Stimulated activated CD4-positive, alpha-beta T cell treated with anti-CD3 and anti-CD28 coated beads, Interleukin-1b, Interleukin-23, amount 100 ng/mL, for 48 hours (primary cell): ENCODE results near the gene MYL5.
"Not testable (repeated sequence)": the region's sequence is repeated elsewhere in the genome, so short reads cannot be mapped to it uniquely, and the experiment has no call there.

ENCODE experiments used
- DNase-seq: peaks from one replicate; pipeline ENCODE4 v3.0.0-alpha.2; 2020

MYL5 gene, protein sequence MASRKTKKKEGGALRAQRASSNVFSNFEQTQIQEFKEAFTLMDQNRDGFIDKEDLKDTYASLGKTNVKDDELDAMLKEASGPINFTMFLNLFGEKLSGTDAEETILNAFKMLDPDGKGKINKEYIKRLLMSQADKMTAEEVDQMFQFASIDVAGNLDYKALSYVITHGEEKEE

DNA sequence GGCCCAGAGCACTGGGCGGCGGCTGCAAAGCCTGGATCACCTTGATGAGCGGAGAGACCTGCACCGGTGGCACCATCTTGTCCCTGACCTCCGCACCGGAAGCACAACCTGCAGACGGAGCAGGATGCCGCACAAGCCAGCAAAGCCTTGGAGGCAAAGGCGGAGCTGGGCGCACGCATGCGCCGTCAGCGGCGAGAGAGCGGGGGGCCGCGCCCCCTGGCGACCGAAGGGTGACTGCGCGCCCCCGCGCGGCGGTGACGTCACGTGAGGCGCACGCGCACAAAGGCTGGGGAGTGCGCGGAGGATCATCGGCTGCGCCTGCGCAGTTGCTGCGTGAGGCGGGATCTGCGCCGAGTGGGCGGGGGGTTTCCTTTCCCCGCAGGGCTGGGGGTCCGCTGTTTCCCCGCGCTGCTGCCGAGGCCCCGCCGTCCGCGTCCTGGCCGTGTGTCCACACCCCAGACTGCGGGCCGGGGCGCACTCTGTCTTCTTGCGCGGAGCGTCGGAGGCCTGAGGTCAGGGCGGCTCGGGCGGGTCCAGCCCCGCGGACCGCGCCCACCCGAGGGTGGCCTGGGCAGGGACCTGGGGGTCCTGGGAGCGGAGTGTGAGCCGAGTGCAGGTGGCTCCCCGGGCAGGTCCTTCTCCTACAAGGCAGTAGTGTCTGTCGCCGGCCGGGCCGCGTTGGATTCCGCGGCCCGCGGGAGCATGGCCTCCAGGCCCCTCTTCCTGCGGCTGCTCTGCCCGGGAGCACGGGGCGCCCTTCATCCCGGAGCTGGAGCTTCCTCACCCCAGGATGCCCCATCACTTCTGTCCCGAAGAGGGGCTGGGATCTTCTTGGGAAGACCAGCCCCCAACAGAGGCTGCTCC, at the start of gene MYL5, which contains the start of gene ATP5ME:
Gene MYL5 (plus strand): TSS at position 371 of the 864 bp plus-strand sequence. CDS start 3,485 bp downstream, outside the sequence.
Gene ATP5ME (minus strand): TSS at position 105 of the 864 bp plus-strand sequence. CDS start 29 bp downstream, at position 76.
- DNase-seq: peak; percentile 98

DNA sequence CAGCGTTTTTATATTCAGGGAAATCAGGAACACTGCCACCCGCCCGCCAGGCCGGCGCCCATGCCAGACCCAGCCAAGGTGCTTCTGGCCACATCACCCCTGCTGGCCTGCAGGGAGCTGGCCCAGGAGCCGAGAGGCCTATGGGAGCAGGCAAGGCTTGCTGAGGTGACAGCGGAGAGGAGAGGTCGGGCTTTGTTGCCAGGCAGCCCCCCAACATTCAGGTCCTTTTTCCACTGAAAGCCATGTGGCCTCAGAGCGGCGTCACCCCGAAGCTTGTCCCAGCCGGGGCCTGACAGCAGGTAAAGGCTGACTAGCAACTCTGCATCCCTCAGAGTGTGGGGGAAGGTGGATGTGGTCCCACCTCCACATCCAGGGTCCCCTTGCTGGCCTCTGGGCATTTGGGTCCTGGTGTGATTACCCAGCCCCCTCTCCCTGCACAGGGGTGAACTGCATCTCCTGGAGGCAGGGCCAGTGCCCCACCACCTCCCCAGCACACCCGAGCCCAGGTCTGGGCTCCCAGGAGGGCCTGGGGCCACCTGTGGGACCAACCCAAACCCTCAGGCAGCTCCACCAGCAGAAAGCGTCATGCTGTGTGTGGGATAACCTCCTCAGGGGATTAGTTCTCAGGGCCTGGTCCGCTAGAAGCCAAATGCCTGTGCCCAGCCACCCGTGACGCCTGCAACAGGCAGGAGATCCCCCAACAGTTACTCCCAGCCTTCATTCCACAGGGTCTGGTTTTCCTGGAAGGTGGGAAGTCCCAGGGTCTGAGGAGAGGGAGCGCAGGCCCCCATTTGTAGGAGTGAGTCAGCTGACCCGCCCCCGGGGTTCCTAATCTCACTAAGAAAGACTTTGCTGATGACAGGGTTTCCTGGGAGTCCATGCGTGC, 49.4 kb upstream of the MYL5 start, which contains the start of gene PDE6B:
Gene PDE6B (plus strand): TSS at position 869 of the 886 bp plus-strand sequence. CDS start 54 bp downstream, outside the sequence.
- no peak for DNase-seq

DNA sequence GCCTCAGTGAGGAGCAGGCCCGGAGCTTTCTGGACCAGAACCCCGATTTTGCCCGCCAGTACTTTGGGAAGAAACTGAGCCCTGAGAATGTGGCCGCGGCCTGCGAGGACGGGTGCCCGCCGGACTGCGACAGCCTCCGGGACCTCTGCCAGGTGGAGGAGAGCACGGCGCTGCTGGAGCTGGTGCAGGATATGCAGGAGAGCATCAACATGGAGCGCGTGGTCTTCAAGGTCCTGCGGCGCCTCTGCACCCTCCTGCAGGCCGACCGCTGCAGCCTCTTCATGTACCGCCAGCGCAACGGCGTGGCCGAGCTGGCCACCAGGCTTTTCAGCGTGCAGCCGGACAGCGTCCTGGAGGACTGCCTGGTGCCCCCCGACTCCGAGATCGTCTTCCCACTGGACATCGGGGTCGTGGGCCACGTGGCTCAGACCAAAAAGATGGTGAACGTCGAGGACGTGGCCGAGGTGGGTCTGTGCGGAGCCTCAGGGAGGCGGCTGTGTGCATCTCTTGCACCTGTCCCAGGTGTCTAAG, 48.6 kb upstream of the MYL5 start:
- no peak for DNase-seq

DNA sequence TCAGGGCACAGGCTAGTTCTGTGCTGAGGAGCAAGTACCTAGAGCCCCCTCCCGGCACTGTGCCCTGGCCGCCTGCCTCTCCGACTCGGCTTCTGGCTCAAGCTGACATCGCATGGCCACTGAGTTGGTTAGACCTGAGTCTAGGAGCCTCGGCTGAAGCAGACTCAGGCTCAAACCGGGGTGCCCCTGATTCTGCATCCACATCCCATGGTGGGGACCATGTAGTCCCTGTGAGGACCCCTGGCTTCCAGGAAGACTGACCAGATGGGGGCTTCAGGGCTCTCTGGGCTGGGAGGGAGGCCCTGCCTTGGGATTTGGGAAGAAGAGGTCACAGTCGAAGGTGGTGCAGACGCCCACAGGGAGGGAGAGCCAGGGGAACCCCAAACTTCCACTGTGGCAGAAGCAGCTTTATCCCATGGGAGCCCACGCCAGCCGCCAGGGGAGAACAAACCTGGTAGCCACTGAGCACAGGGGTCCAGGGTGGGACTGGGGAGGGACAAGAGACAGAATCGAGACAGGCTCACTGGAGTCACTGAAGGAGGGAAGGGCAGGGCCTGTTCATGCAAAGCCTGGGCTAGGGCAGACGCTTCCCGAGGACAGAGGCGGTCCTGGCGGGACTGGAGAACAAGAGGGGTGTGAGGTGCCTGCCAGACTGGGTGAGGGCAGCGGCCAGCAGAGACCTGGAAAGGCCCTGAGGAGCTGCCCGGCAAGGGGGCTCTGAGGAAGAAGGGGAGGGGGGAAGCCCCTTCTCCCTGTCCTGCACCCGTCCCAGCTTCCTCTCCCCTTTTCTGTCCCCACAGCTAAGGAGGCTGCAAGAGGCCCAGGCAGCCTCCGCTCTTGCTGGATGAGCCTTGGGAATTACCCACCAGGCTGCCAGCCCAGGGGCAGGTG, 47.9 kb upstream of the MYL5 start:
- DNase-seq: no peak

DNA sequence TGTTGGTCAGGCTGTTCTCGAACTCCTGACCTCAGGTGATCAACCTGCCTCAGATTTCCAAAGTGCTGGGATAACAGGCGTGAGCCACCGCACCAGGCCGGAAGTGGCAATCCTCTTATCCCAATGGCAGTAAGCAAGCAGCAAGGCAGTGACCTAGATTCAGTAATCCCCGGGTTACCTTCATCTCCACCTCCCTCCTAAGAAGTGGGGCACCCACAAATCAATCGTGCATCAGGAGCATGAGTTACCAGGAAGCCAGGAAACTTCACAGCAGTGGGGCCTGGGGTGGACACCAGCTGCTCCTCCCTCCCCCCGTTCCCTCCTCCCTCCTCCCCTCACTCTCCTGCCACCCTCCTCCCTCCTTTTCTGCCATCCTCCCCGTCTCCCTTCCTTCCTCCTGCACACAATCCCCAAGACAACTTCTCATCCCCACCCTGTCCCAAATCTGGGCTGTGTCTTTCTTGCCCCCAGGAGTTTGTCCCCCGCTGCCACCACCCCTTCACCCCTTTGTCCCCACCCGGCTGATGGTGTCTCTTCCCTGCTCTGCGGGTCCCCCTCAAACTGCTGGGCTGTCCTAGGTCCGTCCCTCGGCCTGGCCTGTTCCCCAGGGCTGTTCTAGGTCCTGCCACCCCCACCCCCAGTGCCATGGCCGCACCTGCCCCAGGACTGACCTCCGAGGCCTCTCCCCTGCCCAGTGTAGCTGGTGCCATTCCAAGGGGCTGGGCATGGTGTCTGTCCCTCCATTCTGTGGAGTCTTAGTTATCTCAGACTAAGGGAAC, 46.8 kb upstream of the MYL5 start:
- DNase-seq: no peak

DNA sequence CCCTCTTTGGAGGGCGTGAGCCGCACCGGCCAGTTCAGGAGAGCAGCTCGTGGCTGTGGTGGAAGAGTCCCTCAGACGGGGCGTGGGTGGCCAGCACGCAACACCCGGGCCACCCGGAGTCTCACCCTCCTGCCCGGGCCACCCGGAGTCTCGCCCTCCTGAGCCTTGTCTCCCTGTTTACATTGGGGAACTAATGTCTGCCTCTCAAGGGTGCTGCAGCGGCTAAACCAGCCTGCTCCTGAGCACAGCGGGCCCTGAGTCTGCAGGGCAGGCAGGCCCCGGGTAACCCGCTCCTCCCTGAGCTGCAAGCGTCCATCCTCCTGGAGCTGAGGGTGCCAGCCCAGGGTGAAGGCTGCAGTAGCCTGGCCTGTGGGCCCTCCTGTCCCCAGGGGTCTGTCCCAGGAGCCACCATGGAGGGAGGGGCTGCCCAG, 46.0 kb upstream of the MYL5 start:
- no peak for DNase-seq

DNA sequence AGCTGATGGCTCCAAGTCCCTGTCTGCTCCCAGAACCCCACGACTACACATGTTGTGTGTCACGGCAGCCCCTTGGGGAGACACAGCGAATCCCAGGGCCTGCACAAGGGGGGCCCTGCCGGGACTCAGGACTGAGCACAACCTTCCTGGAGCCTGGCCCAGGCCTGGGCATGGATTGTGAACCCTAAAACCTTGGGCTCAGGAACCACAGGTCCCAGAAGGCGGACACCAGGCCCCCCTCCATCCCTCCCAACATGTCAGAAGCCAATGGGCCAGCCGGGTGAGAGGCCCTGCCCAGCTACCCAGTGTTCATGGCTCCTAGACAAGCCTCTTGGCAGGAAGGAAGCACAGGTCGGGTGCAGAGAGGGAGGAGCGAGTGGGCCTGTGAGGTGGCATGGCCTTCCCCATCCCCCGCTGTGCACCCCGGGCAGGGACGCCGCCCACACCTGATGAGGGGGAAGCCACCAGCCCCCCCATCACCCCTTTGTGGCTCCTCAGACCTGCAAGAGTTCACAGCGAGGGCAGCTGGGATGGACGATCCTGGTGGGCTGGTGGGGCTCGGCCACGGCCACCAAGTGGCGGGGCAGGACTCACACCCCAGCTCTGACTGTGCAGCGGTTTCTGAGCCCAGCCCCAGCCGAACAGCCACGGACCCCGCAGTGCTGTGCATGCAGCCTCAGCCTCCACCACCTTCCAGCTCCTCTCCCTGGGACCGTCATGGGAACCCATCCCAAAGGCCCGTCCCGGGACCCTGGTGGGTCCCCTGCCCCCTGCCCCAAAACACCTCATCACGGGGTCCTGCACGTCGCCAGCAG, 45.3 kb upstream of the MYL5 start:
- no peak for DNase-seq

DNA sequence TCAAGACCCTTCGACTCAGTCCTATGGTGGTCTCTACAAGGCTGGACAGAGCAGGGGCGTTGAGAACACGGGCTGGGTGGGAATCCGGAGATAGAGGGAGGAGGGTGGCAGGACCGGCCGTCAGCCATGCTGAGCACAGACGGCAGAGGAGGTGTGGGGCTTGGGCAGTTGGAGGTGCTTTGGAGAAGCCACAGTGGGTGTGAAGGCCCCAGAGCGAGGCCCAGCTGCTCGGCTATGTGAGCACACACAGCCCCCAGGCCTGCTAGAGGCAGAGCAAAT, 44.8 kb upstream of the MYL5 start:
- DNase-seq: no peak

DNA sequence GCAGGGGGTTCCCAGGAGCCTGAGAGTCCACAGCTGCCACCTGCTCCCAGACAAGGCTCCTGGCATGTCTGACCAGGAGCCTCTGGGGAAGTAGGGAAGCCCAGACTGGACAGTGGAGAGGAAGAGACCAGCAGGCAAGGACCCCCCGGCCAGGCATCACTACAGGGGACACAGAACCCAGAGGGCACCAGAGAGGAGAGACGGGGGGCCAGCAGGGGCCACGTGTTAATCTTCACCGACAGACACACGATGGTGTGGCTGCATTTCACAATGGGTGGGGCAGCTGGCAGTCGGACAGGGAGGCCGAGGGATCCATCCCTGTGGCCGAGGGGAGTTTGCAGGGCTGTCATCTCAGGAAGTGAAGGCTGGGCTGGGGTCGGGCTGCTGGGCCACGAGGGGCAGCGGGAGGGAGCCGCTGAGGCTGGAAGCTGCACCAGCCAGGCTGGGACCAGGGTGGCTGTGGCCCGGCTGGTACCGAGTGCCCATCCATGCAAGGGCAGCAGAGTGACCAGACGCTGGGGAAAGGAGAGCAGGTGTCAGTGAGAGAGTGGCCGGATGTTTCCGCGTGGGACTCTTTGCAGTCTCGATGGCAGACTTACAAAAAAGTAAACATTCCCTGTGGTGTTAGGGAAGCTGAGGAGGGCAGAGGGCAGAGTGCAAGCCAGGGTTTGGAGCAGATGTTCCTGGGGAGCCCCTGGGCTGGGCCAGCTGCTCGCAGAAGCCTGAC, 44.3 kb upstream of the MYL5 start:
- no peak for DNase-seq

DNA sequence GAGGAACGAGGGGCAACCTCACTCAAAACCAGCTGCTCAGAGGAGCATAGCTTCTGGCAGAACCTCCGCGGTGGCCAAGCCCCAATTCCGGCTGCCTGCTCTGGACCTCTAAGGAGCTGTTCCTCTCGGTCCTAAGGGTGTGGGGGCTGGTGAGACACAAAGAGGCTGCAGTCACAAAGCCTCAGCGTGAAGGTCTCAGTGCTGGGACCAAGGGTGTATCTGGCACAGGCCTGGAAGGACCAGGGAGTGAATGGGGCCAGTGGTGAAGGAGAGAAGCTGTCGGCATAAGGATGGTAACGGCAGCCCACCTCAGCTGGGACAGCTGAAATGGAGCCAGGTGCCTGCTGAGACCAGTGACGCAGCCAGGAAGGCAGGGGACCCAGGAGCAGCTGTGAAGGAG, 43.7 kb upstream of the MYL5 start:
- DNase-seq: no peak

DNA sequence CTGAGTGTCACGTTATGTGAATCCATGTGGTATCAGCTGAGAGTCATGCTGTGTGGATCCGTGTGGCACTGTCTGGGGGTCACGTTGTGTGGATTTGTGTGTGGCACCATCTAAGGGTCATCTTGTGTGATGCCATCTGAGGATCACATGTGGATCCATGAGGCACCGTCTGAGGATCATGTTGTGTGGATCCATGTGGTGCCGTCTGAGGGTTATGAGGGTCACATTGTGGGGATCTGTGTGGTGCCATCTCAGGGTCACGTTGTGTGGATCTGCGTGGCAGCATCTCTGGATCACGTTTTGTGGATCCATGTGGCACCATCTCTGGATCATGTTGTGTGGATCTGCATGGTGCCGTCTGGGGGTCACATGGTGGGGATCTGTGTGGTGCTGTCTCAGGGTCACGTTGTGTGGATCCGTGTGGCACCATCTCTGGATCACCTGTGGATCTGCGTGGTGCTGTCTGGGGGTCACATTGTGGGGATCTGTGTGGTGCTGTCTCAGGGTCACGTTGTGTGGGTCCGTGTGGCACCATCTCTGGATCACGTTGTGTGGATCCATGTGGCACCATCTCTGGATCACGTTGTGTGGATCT, 42.0 kb upstream of the MYL5 start:
- DNase-seq: no peak

DNA sequence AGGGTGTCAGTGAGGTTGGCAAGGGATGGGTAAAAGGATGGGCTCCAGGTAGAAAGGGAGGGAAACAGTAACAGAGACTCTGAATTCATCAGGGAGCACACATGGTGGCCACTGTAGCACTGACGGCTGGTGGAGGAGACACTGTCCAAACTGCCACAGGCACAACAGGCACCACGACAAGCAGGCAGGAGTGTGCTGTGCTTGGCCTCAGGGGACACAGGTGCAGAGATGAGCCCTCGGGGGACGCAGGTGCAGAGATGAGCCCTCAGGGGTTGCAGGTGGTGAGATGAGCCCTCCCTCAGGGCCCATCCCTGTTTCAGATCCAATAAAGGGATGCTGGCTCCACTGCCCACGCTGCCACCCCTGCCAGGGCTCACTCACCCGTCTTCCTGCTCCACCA, 41.4 kb upstream of the MYL5 start:
- no peak for DNase-seq

DNA sequence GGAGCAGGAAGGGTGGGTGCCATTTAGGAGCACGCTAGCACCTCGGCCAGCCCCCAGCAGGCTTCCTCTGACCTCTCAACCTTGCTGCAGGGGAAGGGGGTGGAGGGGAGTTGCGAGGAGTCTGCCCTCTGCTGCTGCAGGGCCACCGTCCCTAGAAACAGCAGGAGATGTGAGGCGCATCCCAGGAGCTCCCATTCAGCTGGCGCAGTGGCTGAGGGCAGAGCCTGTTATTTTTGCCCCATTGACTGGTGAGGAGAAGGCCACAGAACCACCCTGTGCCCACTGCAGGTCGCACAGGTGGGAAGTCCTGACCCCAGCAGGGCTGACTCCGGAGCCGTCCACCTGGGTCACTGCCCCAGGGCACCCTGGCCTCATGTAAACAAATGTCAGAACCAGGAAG, 40.9 kb upstream of the MYL5 start:
- DNase-seq: no peak

DNA sequence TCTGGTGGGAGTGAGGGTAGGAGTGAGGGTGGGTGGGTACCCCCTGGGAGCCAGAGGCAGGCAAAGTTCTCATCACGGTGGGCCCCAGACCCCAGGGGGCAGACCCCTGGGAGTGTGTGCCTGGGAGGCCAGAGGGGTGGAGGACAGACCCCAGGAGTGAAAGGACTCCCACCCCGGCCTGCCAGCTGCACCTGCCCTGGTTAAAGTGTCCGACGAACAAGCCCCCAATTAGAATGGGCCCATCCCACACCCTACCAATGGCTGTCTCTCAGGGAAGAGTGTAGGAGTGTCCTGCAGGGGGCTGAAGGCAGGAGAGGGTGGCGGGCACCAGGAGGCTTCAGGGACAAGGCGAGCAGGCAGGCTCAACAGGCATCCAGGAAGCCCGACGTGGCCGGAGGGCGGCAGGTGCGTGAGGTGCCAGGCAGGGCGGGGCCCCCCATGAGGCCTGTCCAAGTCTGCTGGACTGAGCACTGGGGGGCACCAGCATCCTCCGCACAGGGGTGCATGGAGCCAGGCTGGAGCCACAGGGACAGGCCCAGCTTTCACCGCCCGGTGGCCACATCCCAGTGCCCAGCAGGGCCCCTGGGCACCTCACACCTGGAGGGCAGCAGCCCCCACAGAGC, 40.3 kb upstream of the MYL5 start:
- no peak for DNase-seq

DNA sequence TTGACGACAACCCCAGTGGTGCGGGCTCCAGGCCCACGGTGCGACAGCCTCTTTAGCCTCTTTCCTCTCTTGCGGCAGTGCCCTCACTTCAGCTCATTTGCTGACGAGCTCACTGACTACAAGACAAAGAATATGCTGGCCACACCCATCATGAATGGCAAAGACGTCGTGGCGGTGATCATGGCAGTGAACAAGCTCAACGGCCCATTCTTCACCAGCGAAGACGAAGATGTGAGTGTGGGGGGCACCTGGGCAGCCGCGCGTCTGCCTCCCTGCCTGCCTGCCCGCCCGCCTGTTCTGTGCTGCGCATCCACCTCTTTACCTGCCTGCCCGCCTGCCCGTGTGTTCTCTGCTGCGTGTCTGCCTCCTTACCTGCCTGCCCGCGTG, 39.8 kb upstream of the MYL5 start:
- no peak for DNase-seq

DNA sequence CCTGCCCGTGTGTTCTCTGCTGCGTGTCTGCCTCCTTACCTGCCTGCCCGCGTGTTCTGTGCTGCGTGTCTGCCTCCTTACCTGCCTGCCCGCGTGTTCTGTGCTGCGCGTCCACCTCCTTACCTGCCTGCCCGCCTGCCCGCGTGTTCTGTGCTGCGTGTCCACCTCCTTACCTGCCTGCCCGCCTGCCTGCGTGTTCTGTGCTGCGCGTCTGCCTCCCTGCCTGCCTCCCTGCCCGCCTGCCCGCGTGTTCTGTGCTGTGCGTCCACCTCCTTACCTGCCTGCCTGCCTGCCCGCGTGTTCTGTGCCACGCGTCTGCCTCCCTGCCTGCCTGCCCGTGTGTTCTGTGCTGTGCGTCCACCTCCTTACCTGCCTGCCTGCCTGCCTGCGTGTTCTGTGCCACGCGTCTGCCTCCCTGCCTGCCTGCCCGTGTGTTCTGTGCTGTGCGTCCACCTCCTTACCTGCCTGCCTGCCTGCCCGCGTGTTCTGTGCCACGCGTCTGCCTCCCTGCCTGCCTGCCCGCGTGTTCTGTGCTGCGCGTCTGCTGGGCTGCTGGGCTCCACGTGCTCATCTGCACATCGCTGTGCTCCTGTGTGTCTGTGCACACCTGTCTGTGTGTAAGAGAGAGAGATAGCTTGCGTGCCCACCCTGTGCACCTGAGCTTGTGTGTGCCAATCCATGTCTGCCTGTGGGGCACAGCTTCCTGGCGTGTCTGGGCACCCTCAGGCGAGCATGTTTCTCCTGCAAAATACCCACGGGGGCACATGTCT, 39.1 kb upstream of the MYL5 start:
- DNase-seq: not testable (repeated sequence)

DNA sequence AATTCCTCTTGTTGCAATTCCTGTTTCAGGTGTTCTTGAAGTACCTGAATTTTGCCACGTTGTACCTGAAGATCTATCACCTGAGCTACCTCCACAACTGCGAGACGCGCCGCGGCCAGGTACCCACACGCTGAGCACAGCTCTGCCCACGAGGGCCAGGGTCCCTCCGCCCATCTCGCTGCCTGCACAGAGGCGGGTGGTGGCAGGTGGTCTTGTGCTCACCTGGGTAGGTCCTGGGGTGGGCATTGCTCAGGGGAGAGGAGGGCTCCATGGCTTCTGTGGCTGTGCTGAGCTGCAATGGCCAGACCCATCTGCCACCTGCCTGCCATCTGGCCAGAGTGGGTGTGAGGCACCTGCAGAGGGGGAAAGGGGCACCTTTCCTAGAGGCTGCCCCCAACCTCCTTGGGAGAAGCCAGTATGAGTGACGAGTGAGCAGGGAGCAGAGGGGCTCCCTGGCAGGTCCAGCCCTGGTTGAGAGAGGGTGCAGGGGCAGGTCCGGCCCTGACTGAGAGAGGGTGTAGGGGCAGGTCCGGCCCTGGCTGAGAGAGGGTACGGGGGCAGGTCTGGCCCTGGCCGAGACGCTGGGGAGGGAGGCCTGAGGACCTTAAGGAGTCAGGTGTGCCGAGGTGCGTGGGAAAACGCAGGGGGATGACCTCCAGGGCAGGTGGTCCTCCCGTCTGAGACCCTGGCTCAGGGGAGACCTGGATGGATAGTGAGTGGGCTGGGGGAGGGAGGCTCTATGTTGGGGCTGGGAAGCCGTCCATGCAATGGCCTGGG, 38.3 kb upstream of the MYL5 start:
- no peak for DNase-seq
